Hypothalamus (tissue), 51 donors: ENCODE results near the gene NDUFA8.

Experiments used
- DNase-seq, 51 donors: peaks; one replicate each; lab custom pipeline; 2025; lab: John Stamatoyannopoulos, UW

The NDUFA8 gene

DNA sequence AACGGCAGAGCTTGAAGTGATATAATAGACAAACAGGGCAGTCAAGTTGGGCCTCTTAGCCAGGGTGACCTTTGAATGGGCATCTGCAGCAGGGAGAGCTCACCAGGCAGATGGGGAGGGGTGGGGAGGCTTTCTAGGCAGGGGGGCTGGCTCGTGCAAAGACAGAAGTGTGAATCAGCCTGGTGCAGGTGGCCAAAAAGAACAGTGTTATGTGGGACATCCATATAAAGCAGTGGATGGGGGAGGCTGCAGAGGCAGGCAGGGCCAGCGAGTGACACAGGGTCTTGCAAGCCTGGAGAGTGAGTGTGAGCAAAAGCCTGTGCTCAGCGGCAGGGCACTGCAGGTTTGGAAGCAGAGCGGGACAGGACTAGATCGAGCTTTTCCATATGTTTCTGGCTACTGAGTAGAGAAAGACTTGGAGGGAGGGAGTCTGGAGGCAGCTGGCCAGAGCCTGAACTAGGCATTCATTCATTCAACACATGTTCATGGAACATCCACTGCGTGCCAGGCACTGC lies 52.2 kb downstream of the NDUFA8 start:
- peak in 3 of 51 donors; percentile 14 to 49 (median 16) for DNase-seq

- DNase-seq = no peak
These were observed 53.0 kb downstream of the NDUFA8 start for GRCh38 chr9:122106576-122106975.

GRCh38 chr9:122103985-122104384 lies 55.6 kb downstream of the NDUFA8 start:
- DNase-seq = no peak

- no peak for DNase-seq
These were observed 57.4 kb downstream of the NDUFA8 start for GRCh38 chr9:122102156-122102555.

DNA sequence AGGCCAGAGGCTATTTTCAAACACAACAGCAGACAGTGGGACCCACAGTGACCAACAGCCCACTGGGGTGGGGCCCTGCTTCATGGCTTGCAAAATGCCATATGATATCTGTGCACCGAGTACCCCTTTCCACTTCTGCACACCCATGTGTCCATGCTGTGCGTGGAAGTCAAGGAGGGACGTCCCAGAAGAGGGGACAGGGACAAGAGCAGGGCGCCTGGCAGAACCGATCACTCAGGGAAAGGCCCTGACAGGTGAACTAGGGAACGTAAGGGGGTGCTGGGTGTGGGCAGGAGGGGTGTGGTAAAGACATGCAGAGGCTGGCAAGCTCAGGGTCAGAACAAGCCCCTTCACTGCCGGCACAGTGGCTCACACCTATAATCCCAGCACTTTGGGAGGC lies 58.8 kb downstream of the NDUFA8 start:
- DNase-seq = no peak

DNA sequence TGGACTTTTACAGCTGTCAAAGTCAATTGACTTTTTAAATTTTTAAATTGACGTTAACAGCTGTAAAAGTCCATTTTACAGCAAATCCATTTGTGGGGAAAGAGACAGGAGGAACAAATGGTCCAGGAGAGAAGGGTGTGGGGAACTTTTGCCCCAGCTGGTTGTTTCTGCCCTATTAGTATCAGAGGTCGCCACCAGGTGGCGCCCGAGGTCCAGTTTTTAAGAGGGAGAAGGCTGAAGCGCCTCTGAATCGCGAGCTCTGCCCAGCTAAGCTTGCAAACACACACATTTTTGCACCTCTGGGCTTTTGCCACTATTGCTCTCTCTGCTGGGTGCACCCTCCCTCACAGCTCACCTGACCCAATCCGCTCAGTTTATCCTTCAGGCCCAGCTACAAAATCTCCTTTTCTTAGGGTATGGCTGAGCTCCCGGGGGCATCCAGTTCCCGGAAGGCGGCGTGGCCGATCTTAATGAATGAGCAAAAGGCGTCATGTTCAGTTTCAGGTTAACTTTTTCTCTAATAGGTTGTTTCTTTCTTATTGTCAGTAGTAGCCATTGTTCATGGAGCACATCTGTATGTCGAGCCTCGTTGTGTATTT lies 60.2 kb downstream of the NDUFA8 start:
- peak in 49 of 51 donors; percentile 23 to 89 (median 66) for DNase-seq

GRCh38 chr9:122097679-122098315 lies 61.8 kb downstream of the NDUFA8 start:
- DNase-seq = no peak

DNA sequence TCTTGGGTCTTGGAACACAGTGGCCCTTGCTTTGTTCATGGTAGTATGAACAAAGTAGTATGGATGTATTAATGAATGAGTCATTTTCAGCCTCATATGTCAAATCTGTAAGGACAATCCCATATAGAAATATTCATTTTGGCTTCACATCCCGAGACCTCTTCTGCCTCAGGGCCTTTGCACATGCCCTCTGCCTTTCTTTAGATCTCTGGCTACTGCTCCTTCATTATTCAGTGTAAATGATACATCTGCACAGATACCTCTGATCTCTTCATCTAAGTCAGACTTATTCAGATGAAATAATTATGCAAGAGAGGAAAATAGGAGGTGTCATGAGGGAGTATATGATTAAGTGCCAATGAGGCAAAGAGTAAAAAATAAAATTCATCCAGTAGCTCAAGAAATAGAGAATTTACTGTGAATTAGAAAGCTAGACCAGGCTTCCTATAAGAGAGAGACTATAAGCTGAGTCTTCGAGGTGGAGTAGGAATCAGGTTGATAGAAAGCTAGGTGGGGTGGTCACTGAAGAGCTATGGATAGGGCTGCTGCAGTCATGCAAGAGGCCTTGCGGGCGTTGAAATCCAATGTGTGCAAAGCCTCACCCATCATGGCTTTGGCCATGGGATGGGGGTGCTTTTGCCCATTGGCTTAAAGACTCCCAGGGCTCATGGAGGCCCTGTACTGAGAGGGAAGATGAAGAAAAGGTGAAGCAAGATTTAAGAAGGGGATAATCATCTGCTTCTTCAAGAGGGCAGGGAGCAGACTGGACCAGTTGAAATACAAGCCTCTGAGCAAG lies 62.8 kb downstream of the NDUFA8 start:
- no peak for DNase-seq

- DNase-seq = peak in 18 of 51 donors; percentile 9 to 54 (median 32)
These were observed 64.4 kb downstream of the NDUFA8 start for GRCh38 chr9:122095010-122095767.
